Measurements from ENCODE around the gene PSG6.

DNA sequence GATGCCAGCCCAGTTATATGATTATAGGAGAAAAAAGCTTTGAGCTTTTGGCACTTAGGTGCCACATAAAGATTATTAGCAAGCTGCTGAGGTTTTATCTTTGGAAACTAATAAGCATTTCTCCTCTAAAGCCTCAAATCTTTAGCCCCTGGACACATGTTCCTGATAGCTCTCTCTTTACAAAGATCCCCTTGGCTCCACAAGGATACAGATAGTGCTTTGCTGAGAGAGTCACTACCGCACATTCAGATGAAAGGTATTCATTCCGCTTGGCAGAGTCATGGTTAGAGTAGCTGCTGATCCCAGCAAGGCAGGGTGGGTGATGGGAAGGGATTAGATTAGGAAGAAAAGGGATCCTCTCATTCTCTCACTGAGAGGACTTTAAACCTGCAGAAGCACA, 47.5 kb upstream of the PSG6 start:
- TF ChIP-seq EZH2 (IDR thresholded peaks at IDR 0.05; ENCODE audit: low read length) = no peak
- TF ChIP-seq, protein P1, sequence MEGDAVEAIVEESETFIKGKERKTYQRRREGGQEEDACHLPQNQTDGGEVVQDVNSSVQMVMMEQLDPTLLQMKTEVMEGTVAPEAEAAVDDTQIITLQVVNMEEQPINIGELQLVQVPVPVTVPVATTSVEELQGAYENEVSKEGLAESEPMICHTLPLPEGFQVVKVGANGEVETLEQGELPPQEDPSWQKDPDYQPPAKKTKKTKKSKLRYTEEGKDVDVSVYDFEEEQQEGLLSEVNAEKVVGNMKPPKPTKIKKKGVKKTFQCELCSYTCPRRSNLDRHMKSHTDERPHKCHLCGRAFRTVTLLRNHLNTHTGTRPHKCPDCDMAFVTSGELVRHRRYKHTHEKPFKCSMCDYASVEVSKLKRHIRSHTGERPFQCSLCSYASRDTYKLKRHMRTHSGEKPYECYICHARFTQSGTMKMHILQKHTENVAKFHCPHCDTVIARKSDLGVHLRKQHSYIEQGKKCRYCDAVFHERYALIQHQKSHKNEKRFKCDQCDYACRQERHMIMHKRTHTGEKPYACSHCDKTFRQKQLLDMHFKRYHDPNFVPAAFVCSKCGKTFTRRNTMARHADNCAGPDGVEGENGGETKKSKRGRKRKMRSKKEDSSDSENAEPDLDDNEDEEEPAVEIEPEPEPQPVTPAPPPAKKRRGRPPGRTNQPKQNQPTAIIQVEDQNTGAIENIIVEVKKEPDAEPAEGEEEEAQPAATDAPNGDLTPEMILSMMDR (optimal IDR thresholded peaks at IDR 0.05 in 1 of 3, IDR thresholded peaks at IDR 0.05 in 1 of 3, conservative IDR thresholded peaks at IDR 0.05 in 1 of 3; ENCODE audit: extremely low read depth in 1 of 3, insufficient read depth in 2 of 3, low read length in 3 of 3) = no peak
